K562 (cell line): ENCODE data around the gene ALDOC. TPM values are rescaled to one million over a fixed set of nuclear protein-coding genes. Genes with fewer than 3 reads are reported as not detected.

Source experiments
- ATAC-seq: fragments of 200-7000 bp; cut with Tn5 transposase; 3 replicates; pipeline ENCODE4 v1.9.1; 2020; ENCODE audit warnings: moderate library complexity
- BruUV-seq: library from RNA; stranded (reverse); fragments of 400-500 nt; replicated peaks from 2 replicates; lab custom pipeline; 2021; lab: Mats Ljungman, UMichigan
- CTCF ChIA-PET: fragments of 300-600 bp; formaldehyde crosslinking; extraction: SDS; loops from one replicate; lab custom pipeline; 2021; ENCODE audit warnings: low intra/inter-chr PET ratio; lab: Yijun Ruan, JAX
- POLR2A ChIA-PET: fragments of 300-600, 350-650 bp; sonication (Branson Sonifier 250); formaldehyde crosslinking; extraction: SDS; loops from one replicate; lab custom pipeline; 2021; ENCODE audit warnings: antibody characterized with exemption, inconsistent platforms; lab: Yijun Ruan, JAX
- DNase-seq, 4 experiments: peaks; one replicate each; pipeline versions ENCODE4 v3.0.0 to v3.0.0-alpha.2; 2011 to 2018; ENCODE audit warnings: low spot score in 3 of 4, mixed read lengths in 3 of 4; ENCODE audit errors: extremely low read depth in 1 of 4
- FAIRE-seq: peaks from 2 replicates; lab custom pipeline; 2011; peaks lifted over from hg19 to GRCh38; lab: Jason Lieb, UNC
- H2AFZ ChIP-seq: 2 replicates; pipeline ENCODE4 v1.6.0; 2011; ENCODE audit warnings: low read depth, low read length, control low read depth, inconsistent platforms
- H3K27ac ChIP-seq: fragments of 200-600 bp; 3 replicates; pipeline ENCODE4 v1.8.0; 2011; ENCODE audit warnings: low read depth, mild to moderate bottlenecking, control low read depth, inconsistent platforms, low read length, moderate library complexity, mixed read lengths; ENCODE audit errors: extremely low read depth
- H3K27me3 ChIP-seq, 2 experiments: fragments of 300-600 bp in 1 of 2; 2 replicates in 1 of 2; 3 replicates in 1 of 2; pipeline versions ENCODE4 v1.6.0 to v1.8.0; 2011; ENCODE audit warnings: inconsistent platforms in 2 of 2, low read length in 2 of 2, mild to moderate bottlenecking in 1 of 2, mixed read lengths in 1 of 2, moderate library complexity in 1 of 2; ENCODE audit not compliant: control insufficient read depth in 2 of 2, insufficient read depth in 2 of 2
- H3K36me3 ChIP-seq: fragments of 300-600 bp; 3 replicates; pipeline ENCODE4 v1.8.0; 2011; ENCODE audit warnings: mild to moderate bottlenecking, low read length, inconsistent platforms; ENCODE audit not compliant: control insufficient read depth, insufficient read depth
- H3K4me1 ChIP-seq, 2 experiments: fragments of 200-600 bp in 1 of 2; replicated peaks in 1 of 2; 2 replicates in 1 of 2; 3 replicates in 1 of 2; pipeline versions ENCODE4 v1.5.1 to v1.8.0; 2011; ENCODE audit warnings: inconsistent platforms in 2 of 2, low read length in 2 of 2, mild to moderate bottlenecking in 1 of 2, mixed read lengths in 1 of 2, moderate library complexity in 1 of 2; ENCODE audit not compliant: control insufficient read depth in 2 of 2, insufficient read depth in 2 of 2
- H3K4me2 ChIP-seq: 2 replicates; pipeline ENCODE4 v1.6.1; 2011; ENCODE audit warnings: low read length, control low read depth, inconsistent platforms, mixed read lengths; ENCODE audit not compliant: insufficient read depth
- H3K4me3 ChIP-seq: fragments of 200-600 bp; sonication (generic), shearing (Covaris generic); 2 replicates; pipeline ENCODE4 v1.5.1; 2016; ENCODE audit warnings: control low read depth, inconsistent platforms
- H3K79me2 ChIP-seq: fragments of 200-600 bp; 3 replicates; pipeline ENCODE4 v1.8.0; 2011; ENCODE audit warnings: low read length, inconsistent platforms; ENCODE audit not compliant: control insufficient read depth, insufficient read depth
- H3K9ac ChIP-seq, 2 experiments: 2 replicates each; pipeline versions ENCODE4 v1.6.0 to v1.6.1; 2011; ENCODE audit warnings: low read depth in 2 of 2, low read length in 2 of 2, control low read depth in 1 of 2, inconsistent platforms in 1 of 2, mild to moderate bottlenecking in 1 of 2, mixed read lengths in 1 of 2; ENCODE audit not compliant: insufficient read depth in 1 of 2
- H3K9me1 ChIP-seq: one replicate; pipeline ENCODE4 v1.6.0; 2011; ENCODE audit warnings: inconsistent platforms, mild to moderate bottlenecking, low read length, moderate library complexity; ENCODE audit not compliant: control insufficient read depth, insufficient read depth
- H3K9me3 ChIP-seq: replicated peaks from 2 replicates; pipeline ENCODE4 v1.5.1; 2011; ENCODE audit warnings: low read depth, low read length, inconsistent platforms; ENCODE audit not compliant: control insufficient read depth, insufficient read depth
- H4K20me1 ChIP-seq: replicated peaks from 2 replicates; pipeline ENCODE4 v1.6.1; 2011; ENCODE audit warnings: low read length, inconsistent platforms, mixed read lengths; ENCODE audit not compliant: control insufficient read depth, insufficient read depth
- CBX5 ChIP-seq: IDR thresholded peaks from 2 replicates; pipeline ENCODE4 v1.6.1; 2014; ENCODE audit warnings: low read depth, borderline replicate concordance
- FIP1L1 ChIP-seq: fragments of 200-400 bp; formaldehyde crosslinking; IDR thresholded peaks from 2 replicates; pipeline ENCODE4 v1.6.1; 2018; ENCODE audit warnings: mild to moderate bottlenecking, low read depth, low read length; ENCODE audit not compliant: poor library complexity, severe bottlenecking
- HNRNPK ChIP-seq: fragments of 200-400 bp; formaldehyde crosslinking; IDR thresholded peaks from one replicate; pipeline ENCODE4 v1.6.1; 2018; ENCODE audit warnings: mild to moderate bottlenecking, low read depth, low read length; ENCODE audit not compliant: poor library complexity, severe bottlenecking
- MAZ ChIP-seq, 2 experiments: fragments of 450-650 bp in 1 of 2; sonication (generic) in 1 of 2; formaldehyde crosslinking; IDR thresholded peaks in 1 of 2; conservative IDR thresholded peaks in 1 of 2; 2 replicates each; pipeline versions ENCODE4 v1.4.0 to v1.5.0; 2020; ENCODE audit warnings: mild to moderate bottlenecking in 1 of 2, missing genetic modification reagents in 1 of 2
- NEUROD1 ChIP-seq: fragments of 150-350 bp; IDR thresholded peaks from 2 replicates; pipeline ENCODE4 v1.6.1; 2014; ENCODE audit warnings: borderline replicate concordance, low read length, low read depth; ENCODE audit not compliant: partially characterized antibody
- PHF21A ChIP-seq: fragments of 450-650 bp; IDR thresholded peaks from 2 replicates; pipeline ENCODE4 v1.6.1; 2017; ENCODE audit warnings: low read depth, borderline replicate concordance
- SAFB2 ChIP-seq: fragments of 200-400 bp; formaldehyde crosslinking; IDR thresholded peaks from 2 replicates; pipeline ENCODE4 v1.6.1; 2018; ENCODE audit warnings: borderline replicate concordance, low read length, low read depth, moderate library complexity; ENCODE audit not compliant: severe bottlenecking
- SRF ChIP-seq, 2 experiments: fragments of 250-450, 450-650 bp in 1 of 2; sonication (Bioruptor Pico) in 1 of 2; sonication (generic) in 1 of 2; formaldehyde crosslinking; IDR thresholded peaks; 2 replicates each; pipeline versions ENCODE4 v1.5.0 to v1.5.1; 2020 to 2022; ENCODE audit warnings: mild to moderate bottlenecking in 1 of 2, missing genetic modification reagents in 1 of 2
- TCF7 ChIP-seq: sonication (generic); IDR thresholded peaks from 2 replicates; pipeline ENCODE4 v1.6.1; 2016; ENCODE audit warnings: antibody characterized with exemption, borderline replicate concordance
- ZBED1 ChIP-seq: IDR thresholded peaks from 2 replicates; pipeline ENCODE4 v1.6.1; 2014
- ZNF146 ChIP-seq: IDR thresholded peaks from one replicate; pipeline ENCODE4 v1.6.1; 2018; ENCODE audit warnings: missing compliant biosample characterization; ENCODE audit not compliant: unreplicated experiment
- WGBS: fragments of 100-300 bp; shearing (Covaris generic); methylation state at CpG from one replicate; pipeline ENCODE4 v1.1.6; 2016; ENCODE audit warnings: low coverage, mixed read lengths; ENCODE audit not compliant: insufficient coverage; ENCODE audit errors: missing lambda C conversion rate; 5-methylcytosine and 5-hydroxymethylcytosine counted together
- in situ Hi-C: fragments of 300-500 bp; cut with MboI; formaldehyde crosslinking; loops from 4 replicates; pipeline ENCODE4 v1.15.0; 2018; ENCODE audit warnings: inconsistent platforms, mixed read lengths
- intact Hi-C: fragments of 100-400 bp; cut with micrococcal nuclease; formaldehyde crosslinking; loops from 2 replicates; pipeline ENCODE4 v1.14.2; 2022
- polyA plus RNA-seq, 8 experiments: library from polyadenylated mRNA; depleted of rRNA in 4 of 8; stranded (reverse) in 5 of 8; unstranded in 3 of 8; fragments of >200 nt; fragmentation: Nextera tagmentation in 2 of 8; fragmentation: Illumina TruSeq in 1 of 8; extraction: Ambion mirVana in 2 of 8; extraction: Trizol in 1 of 8; gene quantifications; 2 replicates each; pipeline versions ENCODE4 v1.2.1 to v1.2.3, GENCODE V29; 2011 to 2014; ENCODE audit warnings: inconsistent platforms in 1 of 8, missing spikeins in 1 of 8
- total RNA-seq, 7 experiments: library from RNA; depleted of rRNA in 6 of 7; stranded (reverse); fragments of >200 nt in 6 of 7; fragmentation: Illumina TruSeq in 2 of 7; extraction: Trizol in 2 of 7; gene quantifications; 2 replicates each; pipeline versions ENCODE4 v1.2.1 to v1.2.3, GENCODE V29; 2011 to 2021; ENCODE audit warnings: low replicate concordance in 1 of 7
- TF ChIP-seq, protein P1 (sequence below), 2 experiments: fragments of 450-650 bp; conservative IDR thresholded peaks; 2 replicates each; pipeline ENCODE4 v1.6.1; 2017; ENCODE audit warnings: mild to moderate bottlenecking in 2 of 2, moderate library complexity in 2 of 2
- TF ChIP-seq, protein P2 (sequence below): fragments of 250-450 bp; sonication (Bioruptor Pico); IDR thresholded peaks from 2 replicates; pipeline ENCODE4 v1.5.1; 2021; ENCODE audit warnings: mild to moderate bottlenecking
- TF ChIP-seq, protein P3 (sequence below): sonication (generic); formaldehyde crosslinking; IDR thresholded peaks from 2 replicates; pipeline ENCODE4 v1.8.1; 2023; ENCODE audit warnings: mild to moderate bottlenecking, missing genetic modification reagents
- TF ChIP-seq, protein P4 (sequence below): sonication (generic); formaldehyde crosslinking; IDR thresholded peaks from 2 replicates; pipeline ENCODE4 v1.8.1; 2022; ENCODE audit warnings: missing genetic modification reagents

Gene ALDOC
- total and polyA plus RNA-seq, 9 of the 15 experiments (the other 6 are each of a cell fraction or from before 2014, with no cell fraction given), result 43.2 to 263 (median 99.2) TPM

DNA sequence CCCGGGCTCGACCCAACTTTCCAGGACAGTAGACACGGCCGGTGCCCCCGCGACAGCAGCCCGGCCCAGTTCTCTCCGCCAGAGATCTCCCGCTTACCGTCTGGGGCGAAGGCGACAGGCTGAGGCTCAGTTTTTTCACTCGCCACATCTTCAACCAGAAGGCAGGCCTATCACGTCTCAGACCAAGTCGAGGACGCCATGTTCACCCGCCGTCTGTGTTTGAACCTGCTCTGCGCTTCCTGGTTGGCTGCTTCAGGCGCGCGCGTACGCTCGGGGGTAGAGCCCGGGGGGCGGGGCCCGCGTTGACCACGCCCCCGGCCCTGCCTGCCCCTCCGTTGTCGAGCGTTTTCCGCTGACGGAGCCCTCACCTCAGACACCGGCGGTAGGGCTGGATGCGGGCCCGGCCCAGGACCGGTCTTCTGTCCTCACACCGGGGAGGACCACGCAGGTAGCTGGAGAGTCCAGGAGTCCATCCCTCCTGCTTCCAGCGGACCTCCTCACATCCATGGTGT lies 22.2 kb upstream of the ALDOC start, which contains the start of gene SPAG5:
SPAG5 (minus strand) TSS at position 227 of the 512 bp plus-strand sequence; CDS start at position 148, 79 bp downstream.
- no peaks in the 10 kb centered on the region for H3K27me3 ChIP-seq
- ChIA-PET POLR2A (interaction anchor here (0.6 to 15.9 kb wide), 19 partner anchors 10 to 588 kb away, joined by 3 to 274 read pairs (median 4); partner anchors contain the start of genes ALDOC, BLTP2, PHF12 and PIGS), CTCF (no interaction called here)
- intact Hi-C loops, result loop anchor here (2.0 to 10.0 kb wide), 4 partner anchors 28 to 328 kb away; partner anchors contain the start of genes DHRS13, NEK8, PIGS and TLCD1
- peaks cover 25% of the 10 kb centered on the region for H3K79me2 ChIP-seq
- ATAC-seq (peak; percentile 94), DNase-seq (peak; percentile 98 to 100 (median 100)), FAIRE-seq (peak; percentile 95)
- no peaks in the 10 kb centered on the region for H4K20me1 ChIP-seq
- WGBS, result under 1% methylated on average over 38 of the region's 44 CpGs
- in situ Hi-C loops, result no loop called here
- peak within 1 kb of the TSS; percentile 88 for H3K27ac ChIP-seq
- H3K4me2 ChIP-seq, result peak within 1 kb of the TSS; percentile 90
- no peaks in the 10 kb centered on the region for H3K9me1 ChIP-seq
- peak within 1 kb of the TSS; percentile 81 for H3K4me3 ChIP-seq
- H3K4me1 ChIP-seq, result peaks cover 8 to 16% of the 10 kb centered on the region in 2 experiments; a peak in 4 of 5 replicates
- BruUV-seq, result no TSS peak
- H2AFZ ChIP-seq, result peak within 1 kb of the TSS; percentile 92
- no peaks in the 10 kb centered on the region for H3K9me3 ChIP-seq
- peaks cover 32% of the 10 kb centered on the region for H3K36me3 ChIP-seq
- peak within 1 kb of the TSS; percentile 97 to 98 for H3K9ac ChIP-seq
- no peak for TF ChIP-seq FIP1L1
- TF ChIP-seq, protein P1, sequence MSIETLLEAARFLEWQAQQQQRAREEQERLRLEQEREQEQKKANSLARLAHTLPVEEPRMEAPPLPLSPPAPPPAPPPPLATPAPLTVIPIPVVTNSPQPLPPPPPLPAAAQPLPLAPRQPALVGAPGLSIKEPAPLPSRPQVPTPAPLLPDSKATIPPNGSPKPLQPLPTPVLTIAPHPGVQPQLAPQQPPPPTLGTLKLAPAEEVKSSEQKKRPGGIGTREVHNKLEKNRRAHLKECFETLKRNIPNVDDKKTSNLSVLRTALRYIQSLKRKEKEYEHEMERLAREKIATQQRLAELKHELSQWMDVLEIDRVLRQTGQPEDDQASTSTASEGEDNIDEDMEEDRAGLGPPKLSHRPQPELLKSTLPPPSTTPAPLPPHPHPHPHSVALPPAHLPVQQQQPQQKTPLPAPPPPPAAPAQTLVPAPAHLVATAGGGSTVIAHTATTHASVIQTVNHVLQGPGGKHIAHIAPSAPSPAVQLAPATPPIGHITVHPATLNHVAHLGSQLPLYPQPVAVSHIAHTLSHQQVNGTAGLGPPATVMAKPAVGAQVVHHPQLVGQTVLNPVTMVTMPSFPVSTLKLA (conservative IDR thresholded peaks at IDR 0.05), result peak; percentile 80 to 84
- TF ChIP-seq SAFB2, result no peak
- TF ChIP-seq CBX5, result no peak
- no peak for TF ChIP-seq ZNF146 (CRISPR knock-in tag)
- peak; percentile 64 for TF ChIP-seq NEUROD1
- TF ChIP-seq, protein P2, sequence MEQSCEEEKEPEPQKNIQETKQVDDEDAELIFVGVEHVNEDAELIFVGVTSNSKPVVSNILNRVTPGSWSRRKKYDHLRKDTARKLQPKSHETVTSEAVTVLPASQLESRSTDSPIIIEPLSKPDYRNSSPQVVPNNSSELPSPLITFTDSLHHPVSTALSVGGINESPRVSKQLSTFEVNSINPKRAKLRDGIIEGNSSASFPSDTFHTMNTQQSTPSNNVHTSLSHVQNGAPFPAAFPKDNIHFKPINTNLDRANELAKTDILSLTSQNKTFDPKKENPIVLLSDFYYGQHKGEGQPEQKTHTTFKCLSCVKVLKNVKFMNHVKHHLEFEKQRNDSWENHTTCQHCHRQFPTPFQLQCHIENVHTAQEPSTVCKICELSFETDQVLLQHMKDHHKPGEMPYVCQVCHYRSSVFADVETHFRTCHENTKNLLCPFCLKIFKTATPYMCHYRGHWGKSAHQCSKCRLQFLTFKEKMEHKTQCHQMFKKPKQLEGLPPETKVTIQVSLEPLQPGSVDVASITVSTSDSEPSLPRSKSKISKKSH (CRISPR knock-in tag), result no peak
- no peak for TF ChIP-seq PHF21A
- TF ChIP-seq SRF (CRISPR knock-in tag; IDR thresholded peaks at IDR 0.05), result peak; percentile 8 to 62; a peak in 1 of 4 replicates
- TF ChIP-seq, protein P3, sequence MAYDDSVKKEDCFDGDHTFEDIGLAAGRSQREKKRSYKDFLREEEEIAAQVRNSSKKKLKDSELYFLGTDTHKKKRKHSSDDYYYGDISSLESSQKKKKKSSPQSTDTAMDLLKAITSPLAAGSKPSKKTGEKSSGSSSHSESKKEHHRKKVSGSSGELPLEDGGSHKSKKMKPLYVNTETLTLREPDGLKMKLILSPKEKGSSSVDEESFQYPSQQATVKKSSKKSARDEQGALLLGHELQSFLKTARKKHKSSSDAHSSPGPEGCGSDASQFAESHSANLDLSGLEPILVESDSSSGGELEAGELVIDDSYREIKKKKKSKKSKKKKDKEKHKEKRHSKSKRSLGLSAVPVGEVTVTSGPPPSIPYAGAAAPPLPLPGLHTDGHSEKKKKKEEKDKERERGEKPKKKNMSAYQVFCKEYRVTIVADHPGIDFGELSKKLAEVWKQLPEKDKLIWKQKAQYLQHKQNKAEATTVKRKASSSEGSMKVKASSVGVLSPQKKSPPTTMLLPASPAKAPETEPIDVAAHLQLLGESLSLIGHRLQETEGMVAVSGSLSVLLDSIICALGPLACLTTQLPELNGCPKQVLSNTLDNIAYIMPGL, result no peak
- peak; percentile 21; the same call in 1 of the 2 replicates for TF ChIP-seq TCF7
- TF ChIP-seq ZBED1, result 0 out of 2 replicates have a peak, but pooled peaks have one; percentile 49
- TF ChIP-seq HNRNPK, result no peak
- peak; percentile 75 to 90 for TF ChIP-seq MAZ (CRISPR knock-in tag; conservative IDR thresholded peaks at IDR 0.05 in 1 of 2, IDR thresholded peaks at IDR 0.05 in 1 of 2)
- TF ChIP-seq, protein P4, sequence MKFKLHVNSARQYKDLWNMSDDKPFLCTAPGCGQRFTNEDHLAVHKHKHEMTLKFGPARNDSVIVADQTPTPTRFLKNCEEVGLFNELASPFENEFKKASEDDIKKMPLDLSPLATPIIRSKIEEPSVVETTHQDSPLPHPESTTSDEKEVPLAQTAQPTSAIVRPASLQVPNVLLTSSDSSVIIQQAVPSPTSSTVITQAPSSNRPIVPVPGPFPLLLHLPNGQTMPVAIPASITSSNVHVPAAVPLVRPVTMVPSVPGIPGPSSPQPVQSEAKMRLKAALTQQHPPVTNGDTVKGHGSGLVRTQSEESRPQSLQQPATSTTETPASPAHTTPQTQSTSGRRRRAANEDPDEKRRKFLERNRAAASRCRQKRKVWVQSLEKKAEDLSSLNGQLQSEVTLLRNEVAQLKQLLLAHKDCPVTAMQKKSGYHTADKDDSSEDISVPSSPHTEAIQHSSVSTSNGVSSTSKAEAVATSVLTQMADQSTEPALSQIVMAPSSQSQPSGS, result no peak
